ENCODE measurements around the gene NKX2-2.
"Not testable (repeated sequence)": the region's sequence is repeated elsewhere in the genome, so short reads cannot be mapped to it uniquely, and the experiment has no call there.

Gene NKX2-2

GRCh38 chr20:21508230-21509078, 5.4 kb downstream of the NKX2-2 start:
- no peak for DNase-seq

GRCh38 chr20:21507400-21508229, 6.2 kb downstream of the NKX2-2 start:
- no peak for DNase-seq

DNA sequence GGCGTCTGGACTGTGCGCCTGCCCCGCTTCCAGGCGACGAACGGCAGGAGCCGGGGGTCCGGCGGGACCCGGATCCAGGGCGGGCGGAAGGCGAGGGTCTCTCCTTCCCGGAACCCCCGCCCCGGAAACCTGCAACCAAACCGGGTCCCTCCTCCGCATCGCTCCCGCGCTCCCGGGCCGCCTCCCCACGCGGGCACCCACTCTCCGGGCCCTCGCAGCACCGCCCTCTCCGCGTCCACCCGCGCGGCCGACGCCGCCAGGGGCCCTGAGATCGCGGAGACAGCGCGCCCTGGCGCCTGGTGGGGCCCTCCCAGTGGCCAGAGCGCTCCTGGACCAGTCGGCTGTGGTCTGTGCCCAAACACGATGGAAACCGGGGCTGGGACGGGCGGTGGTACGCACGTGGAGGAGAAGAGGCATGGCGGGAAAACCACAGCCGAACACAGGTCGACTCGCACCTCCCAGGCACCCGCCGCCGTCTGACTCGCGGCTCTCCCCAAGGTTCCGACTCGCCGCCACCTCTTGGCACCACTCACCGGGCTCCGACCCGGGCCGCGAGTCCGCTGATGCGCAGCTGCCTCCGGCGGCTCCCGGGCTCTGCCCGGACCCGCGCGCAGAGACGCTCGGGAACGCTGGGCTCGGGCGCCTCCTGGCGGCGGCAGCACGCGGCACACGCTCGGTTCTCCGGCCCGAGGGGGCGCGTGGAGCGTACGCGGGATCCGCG, 7.9 kb downstream of the NKX2-2 start:
- peak; percentile 75 for DNase-seq

- DNase-seq = peak; percentile 79
Measured at GRCh38 chr20:21505161-21505809, 8.6 kb downstream of the NKX2-2 start.

DNA sequence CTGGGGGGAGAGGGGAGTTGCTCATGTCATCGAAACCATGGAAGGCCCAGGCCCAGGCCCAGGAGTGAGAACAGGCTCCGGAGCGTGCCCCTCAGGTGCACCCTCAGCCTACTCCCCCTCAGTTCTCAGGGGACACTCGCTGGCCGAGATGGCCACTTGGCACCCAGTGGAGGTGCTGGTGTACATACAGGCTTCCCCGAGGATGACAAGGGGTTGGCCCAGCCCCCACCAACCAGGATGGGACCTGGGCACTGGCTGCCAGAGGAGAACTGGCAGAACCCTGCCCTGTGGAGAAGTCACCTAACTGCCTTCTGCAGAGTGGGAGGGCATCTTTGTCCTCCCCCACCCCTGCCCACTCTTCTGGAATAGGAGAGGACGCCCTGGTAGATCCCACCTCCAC, 9.5 kb downstream of the NKX2-2 start:
- DNase-seq = no peak

GRCh38 chr20:21503345-21503744, 10.5 kb downstream of the NKX2-2 start:
- DNase-seq = peak; percentile 50

GRCh38 chr20:21501184-21501583, 12.7 kb downstream of the NKX2-2 start:
- DNase-seq = no peak

- no peak for DNase-seq
Measured at GRCh38 chr20:21500599-21500998, 13.3 kb downstream of the NKX2-2 start.

DNA sequence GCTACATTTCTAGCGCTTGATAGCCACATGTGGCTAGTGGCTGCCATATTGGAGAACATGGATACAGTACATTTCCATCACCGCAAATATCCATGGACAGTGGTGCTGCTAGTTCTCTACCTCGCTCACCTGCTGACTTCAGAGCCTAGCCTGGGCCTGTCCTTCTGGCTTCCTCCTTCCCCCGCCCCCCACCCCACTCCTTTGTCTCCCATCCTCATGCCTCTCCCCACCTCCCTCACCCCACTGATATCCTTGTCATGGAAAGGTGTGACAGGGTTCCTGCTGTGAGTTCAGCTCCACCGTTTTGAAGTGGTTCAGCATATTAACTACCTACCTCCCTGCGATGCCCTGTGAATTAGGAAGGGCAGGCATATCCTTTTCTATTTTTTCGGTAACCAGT, 14.2 kb downstream of the NKX2-2 start:
- no peak for DNase-seq

DNA sequence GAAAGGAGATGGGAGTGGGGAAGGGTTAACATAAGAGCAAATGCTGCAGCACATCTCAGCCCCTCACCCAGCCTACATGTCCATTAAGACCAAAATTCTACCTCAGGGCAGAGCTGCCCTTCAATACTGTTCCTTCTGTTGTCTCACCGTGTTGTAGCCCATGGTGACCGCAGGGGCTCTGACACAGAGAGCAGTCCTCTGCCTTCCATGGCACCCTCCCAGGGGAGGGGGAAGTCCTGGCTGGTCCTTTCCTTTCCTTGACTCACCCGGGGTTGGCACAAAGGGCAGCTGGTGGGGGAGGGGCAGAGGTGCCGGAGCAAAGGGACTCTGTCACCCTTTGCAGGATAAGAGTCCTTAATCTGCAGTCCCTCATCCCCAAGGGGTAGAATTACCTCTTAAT, 15.2 kb downstream of the NKX2-2 start:
- no peak for DNase-seq

DNA sequence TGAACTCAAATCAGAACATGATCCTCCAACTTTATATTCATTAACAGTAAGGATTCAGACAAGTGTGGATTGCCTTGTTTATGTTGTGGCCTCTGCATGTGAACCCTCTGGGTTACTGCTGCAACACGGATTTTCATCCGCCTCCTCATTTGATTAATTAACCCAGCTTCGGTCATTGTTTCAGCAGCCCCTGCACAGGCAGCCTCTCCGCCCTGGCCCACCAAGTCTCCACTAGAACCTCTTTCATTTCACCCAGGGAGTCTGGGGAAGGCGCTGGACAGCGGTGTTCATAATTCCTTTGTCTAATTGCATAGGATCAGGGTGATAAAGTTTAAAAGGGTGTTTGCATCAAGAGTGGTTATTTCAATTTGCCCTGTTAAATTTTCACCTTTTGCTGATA, 15.7 kb downstream of the NKX2-2 start:
- DNase-seq = no peak

DNA sequence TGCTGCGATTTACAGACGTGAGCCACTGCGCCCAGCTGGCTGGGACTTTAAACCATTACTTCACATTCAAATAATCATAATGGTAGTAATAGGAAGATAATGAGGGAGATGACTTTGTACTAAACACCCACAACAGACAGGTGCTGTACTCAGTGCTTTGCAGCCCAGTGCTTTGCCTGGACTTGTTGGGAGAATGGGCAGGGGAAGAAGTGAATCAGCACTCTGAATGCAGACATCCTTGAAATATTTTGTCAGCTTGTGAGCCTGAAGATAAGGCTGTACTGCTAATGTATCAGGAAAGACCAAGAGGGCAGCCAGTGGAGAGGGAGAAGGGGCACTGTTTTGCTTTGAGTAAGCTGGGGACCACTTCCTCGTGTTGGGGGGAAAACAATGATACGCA, 17.4 kb downstream of the NKX2-2 start:
- DNase-seq = no peak

GRCh38 chr20:21493049-21493448, 20.8 kb downstream of the NKX2-2 start:
- no peak for DNase-seq

- no peak for DNase-seq
Measured at GRCh38 chr20:21490105-21490504, 23.8 kb downstream of the NKX2-2 start.

- not testable (repeated sequence) for DNase-seq
Measured at GRCh38 chr20:21480144-21480543, 33.7 kb downstream of the NKX2-2 start.

DNA sequence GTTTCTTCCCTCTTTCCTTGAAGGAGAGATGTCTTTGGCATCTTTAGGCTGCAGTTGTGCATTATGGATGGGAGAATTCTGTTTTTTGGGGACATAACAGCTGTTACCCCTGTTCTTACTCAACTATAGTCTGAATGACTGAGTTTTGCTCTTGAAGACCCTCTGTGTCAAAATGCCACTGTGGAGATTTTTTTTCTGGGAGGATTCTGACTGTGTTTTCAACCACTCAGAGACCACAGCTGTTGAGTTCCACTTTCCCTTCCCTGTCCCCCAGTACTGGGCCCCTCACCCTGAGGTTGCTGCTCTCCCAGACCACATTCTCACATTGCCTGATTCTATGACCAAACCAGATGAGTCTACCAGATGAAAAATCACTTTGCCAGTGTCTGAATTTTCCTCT, 48.1 kb downstream of the NKX2-2 start:
- DNase-seq = no peak

- no peak for DNase-seq
Measured at GRCh38 chr20:21464916-21465315, 48.9 kb downstream of the NKX2-2 start.
